Right atrium auricular region (tissue), 2 donors: ENCODE results near the gene STARD3. TPM values are rescaled to one million over a fixed set of nuclear protein-coding genes. Genes with fewer than 3 reads are reported as not detected.

ENCODE experiments used
- DNase-seq: peaks from one replicate; pipeline ENCODE4 v3.0.0-alpha.2; 2019; ENCODE audit warnings: low spot score
- H3K27ac ChIP-seq, 2 donors: fragments of 200-600 bp; sonication (generic); 1 replicate in 1 of 2; 2 replicates in 1 of 2; pipeline ENCODE4 v1.5.1; 2016 to 2019
- H3K27me3 ChIP-seq, 2 donors: fragments of 200-600 bp; sonication (generic); one replicate each; pipeline versions ENCODE4 v1.5.1 to v1.6.0; 2017 to 2019
- H3K36me3 ChIP-seq: fragments of 200-600 bp; sonication (generic); one replicate; pipeline ENCODE4 v1.5.1; 2016
- H3K4me1 ChIP-seq, 2 donors: fragments of 200-600 bp; sonication (generic); one replicate each; pipeline versions ENCODE4 v1.5.1 to v1.6.0; 2017 to 2019
- H3K4me3 ChIP-seq, 2 donors: fragments of 200-600 bp; sonication (generic); 1 replicate in 1 of 2; 2 replicates in 1 of 2; pipeline ENCODE4 v1.5.1; 2017 to 2019; ENCODE audit warnings: mild to moderate bottlenecking in 1 of 2, moderate library complexity in 1 of 2
- H3K9me3 ChIP-seq, 2 donors: fragments of 200-600 bp; sonication (generic); one replicate each; pipeline ENCODE4 v1.5.1; 2019
- CTCF ChIP-seq, 2 donors: fragments of 200-600 bp; sonication (generic); IDR thresholded peaks; one replicate each; pipeline ENCODE4 v1.5.1; 2019; ENCODE audit warnings: antibody characterized with exemption in 2 of 2
- total RNA-seq, 2 donors: library from RNA; depleted of rRNA; stranded (reverse); fragments of >200 nt; gene quantifications; one replicate each; pipeline ENCODE4 v1.1.0, GENCODE V29; 2016

The STARD3 gene
- total RNA-seq, 2 donors from 2014 or later = 18.5 to 22.2 TPM

- no peak for DNase-seq
- peak overlapping the region; percentile 89 to 96 for H3K27ac ChIP-seq
- H3K4me3 ChIP-seq = peak overlapping the region; percentile 57 to 64
- H3K4me1 ChIP-seq = peaks cover 0 to 87% of the 10 kb centered on the region in 2 donors
- H3K27me3 ChIP-seq = no peaks in the 10 kb centered on the region
- peaks cover 21% of the 10 kb centered on the region for H3K36me3 ChIP-seq
- TF ChIP-seq CTCF (IDR thresholded peaks at IDR 0.05) = no peak
- no peaks in the 10 kb centered on the region for H3K9me3 ChIP-seq
These were observed 26.4 kb downstream of the STARD3 start for GRCh38 chr17:39663340-39663687.

DNA sequence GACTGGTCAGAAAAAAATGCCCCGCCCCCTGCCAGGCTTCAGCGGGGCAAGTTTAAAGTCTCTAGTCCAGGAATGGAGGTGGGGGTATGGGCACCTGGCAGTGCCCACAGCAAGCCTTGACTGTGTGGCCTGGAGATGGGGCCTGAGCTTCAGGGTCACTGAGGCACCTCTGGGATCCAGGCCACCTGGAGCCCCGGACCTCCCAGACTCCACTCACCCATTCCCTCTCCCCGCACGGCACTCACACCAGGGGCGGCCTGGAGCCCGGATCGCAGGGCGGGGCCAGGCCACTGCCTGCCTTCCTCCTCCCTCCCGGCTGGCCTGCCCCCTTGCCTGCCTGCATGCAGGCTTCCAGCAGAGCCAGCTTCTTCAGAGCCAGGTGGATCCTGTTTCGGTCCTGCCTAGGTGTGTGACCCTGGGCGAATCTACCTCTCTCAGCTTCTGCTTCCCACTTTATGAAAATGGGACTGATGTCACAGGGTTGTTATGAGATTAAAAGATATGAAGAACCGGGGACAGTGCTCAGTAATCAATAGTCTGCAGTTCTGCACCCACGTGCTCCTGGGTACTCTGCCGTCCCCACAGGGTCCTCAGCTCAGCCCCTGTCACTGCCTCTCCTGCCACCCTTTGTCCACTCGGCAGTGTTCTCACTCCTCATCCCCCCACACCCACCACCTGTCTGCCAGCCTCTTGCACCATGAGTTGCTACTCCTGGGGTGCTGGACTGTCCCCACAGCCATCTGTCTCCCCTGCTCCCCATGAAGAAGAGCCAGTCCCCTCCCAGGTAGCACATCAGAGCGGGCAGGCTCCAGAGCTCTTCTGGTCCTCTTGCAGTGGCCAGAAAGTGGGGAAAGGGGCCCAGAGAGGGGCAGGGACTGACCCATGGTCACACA is 27.0 kb downstream of the STARD3 start:
- TF ChIP-seq CTCF (IDR thresholded peaks at IDR 0.05) = no peak
- Histone ChIP-seq H3K9me3 (no peaks in the 10 kb centered on the region), H3K27ac (peak overlapping the region; percentile 89 to 96), H3K27me3 (no peaks in the 10 kb centered on the region), H3K36me3 (peaks cover 18% of the 10 kb centered on the region), H3K4me1 (peaks cover 0 to 87% of the 10 kb centered on the region in 2 donors), H3K4me3 (peak overlapping the region; percentile 57 to 64)
- no peak for DNase-seq

DNA sequence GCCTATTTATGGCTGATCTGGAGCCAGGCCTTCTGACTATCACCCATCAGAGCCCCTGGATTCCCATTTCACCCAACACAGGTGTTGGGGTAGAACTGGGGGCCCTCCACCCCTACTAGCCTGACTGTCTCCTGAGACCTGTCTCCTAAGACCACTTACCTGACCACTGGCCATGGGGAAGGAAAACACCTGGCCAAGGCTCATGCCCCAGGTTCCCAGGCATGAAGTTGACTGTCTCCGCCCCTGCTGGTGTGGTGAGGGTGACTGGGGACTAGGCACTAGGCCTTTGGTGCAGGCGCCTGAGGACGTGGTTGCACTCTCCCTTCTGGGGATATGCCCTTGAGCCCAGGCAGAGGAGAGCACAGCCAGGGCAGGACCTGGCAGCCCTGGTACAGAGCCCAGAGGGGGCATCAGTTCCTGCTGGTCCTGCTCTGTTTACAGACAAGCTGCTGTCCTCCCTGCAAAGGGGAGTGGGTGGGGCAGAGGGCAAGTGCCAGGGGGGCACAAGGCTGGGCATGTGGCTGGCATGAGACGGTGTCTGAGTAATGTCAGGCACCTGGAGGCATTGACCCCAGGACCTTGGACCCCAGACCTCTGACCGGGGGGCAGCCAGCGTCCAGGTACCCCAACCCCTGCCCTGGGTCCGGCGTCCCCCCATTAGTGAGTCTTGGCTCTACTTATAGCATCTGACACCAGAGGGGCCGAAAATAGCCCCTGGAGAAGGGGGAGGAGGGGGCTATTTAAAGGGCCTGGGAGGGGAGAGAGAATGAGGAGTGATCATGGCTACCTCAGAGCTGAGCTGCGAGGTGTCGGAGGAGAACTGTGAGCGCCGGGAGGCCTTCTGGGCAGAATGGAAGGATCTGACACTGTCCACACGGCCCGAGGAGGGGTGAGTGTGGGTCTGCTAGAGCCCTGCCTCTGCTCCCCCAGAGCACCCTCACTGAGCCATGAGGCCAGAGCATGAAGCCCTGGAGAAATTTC is 27.9 kb downstream of the STARD3 start, which contains the start of gene TCAP:
Gene TCAP (plus strand): TSS at position 769 of the 981 bp plus-strand sequence. CDS start 11 bp downstream, at position 780.
- TF ChIP-seq CTCF (IDR thresholded peaks at IDR 0.05) = no peak
- Histone ChIP-seq H3K4me3 (peak within 1 kb of the TSS; percentile 57 to 64), H3K36me3 (peaks cover 18% of the 10 kb centered on the region), H3K9me3 (no peaks in the 10 kb centered on the region), H3K4me1 (peaks cover 0 to 87% of the 10 kb centered on the region in 2 donors), H3K27ac (peak within 1 kb of the TSS; percentile 89 to 96), H3K27me3 (no peaks in the 10 kb centered on the region)
- no peak for DNase-seq

DNA sequence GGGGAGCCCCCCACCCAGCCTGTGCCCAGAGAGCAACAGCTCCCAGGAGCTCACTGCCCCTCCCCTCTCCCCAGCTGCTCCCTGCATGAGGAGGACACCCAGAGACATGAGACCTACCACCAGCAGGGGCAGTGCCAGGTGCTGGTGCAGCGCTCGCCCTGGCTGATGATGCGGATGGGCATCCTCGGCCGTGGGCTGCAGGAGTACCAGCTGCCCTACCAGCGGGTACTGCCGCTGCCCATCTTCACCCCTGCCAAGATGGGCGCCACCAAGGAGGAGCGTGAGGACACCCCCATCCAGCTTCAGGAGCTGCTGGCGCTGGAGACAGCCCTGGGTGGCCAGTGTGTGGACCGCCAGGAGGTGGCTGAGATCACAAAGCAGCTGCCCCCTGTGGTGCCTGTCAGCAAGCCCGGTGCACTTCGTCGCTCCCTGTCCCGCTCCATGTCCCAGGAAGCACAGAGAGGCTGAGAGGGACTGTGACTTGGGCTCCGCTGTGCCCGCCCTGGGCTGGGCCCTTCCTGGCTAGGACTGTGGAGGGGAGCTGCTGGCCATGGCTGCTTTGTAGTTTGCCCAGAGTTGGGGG is 28.8 kb downstream of the STARD3 start:
- Histone ChIP-seq H3K27me3 (no peaks in the 10 kb centered on the region), H3K4me3 (peak overlapping the region; percentile 57 to 64), H3K4me1 (peaks cover 0 to 81% of the 10 kb centered on the region in 2 donors), H3K27ac (peak overlapping the region; percentile 89 to 96), H3K36me3 (peaks cover 10% of the 10 kb centered on the region), H3K9me3 (no peaks in the 10 kb centered on the region)
- no peak for DNase-seq
- TF ChIP-seq CTCF (IDR thresholded peaks at IDR 0.05) = no peak

DNA sequence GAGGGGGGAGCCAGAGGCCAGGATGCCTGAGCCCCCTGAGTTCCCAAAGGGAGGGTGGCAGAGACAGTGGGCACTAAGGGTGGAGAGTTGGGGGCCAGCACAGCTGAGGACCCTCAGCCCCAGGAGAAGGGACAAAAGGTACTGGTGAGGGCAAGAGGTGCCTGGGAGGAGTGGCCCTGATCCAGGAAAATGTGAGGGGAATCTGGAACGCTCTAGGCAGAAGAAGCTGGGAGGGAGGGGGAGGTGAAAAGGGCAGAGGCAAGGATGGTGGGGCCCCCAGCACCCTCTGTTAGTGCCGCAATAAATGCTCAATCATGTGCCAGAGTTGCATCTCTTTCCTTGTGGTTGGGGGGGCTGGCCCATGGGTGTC is 29.3 kb downstream of the STARD3 start:
- Histone ChIP-seq H3K36me3 (peaks cover 9% of the 10 kb centered on the region), H3K27ac (peak overlapping the region; percentile 89 to 96), H3K4me3 (peak overlapping the region; percentile 57 to 64), H3K9me3 (no peaks in the 10 kb centered on the region), H3K27me3 (no peaks in the 10 kb centered on the region), H3K4me1 (peaks cover 0 to 81% of the 10 kb centered on the region in 2 donors)
- DNase-seq = no peak
- no peak for TF ChIP-seq CTCF (IDR thresholded peaks at IDR 0.05)
